ENCODE measurements around the gene KLK14. TPM values are rescaled to one million over a fixed set of nuclear protein-coding genes. Genes with fewer than 3 reads are reported as not detected.

Gene KLK14
- total and polyA plus RNA-seq, 10 of the 15 experiments (the other 5 are each of a cell fraction or from before 2014, with no cell fraction given): not detected

- TF ChIP-seq E2F8 (IDR thresholded peaks at IDR 0.05; ENCODE audit: low read depth, partially characterized antibody): no peak
- no peak for TF ChIP-seq PBX3 (IDR thresholded peaks at IDR 0.05; ENCODE audit: insufficient replicate concordance, low read depth, low read length)
- no peak for TF ChIP-seq RB1 (IDR thresholded peaks at IDR 0.05; ENCODE audit: borderline replicate concordance)
Observed at GRCh38 chr19:51063664-51064063, 19.0 kb downstream of the KLK14 start (continued).

- no peaks in the 10 kb centered on the region for H3K9me3 ChIP-seq (replicated peaks; ENCODE audit: control insufficient read depth, insufficient read depth, low read length)
- in situ Hi-C loops (cut with MboI): no loop called here
- H4K20me1 ChIP-seq (ENCODE audit: control insufficient read depth, insufficient read depth): no peaks in the 10 kb centered on the region
- no peaks in the 10 kb centered on the region for H3K36me3 ChIP-seq (ENCODE audit: control insufficient read depth in 2 of 2, insufficient read depth in 2 of 2, low read length in 1 of 2)
- BruUV-seq (replicated peaks): no TSS peak
- H3K27ac ChIP-seq (ENCODE audit: control insufficient read depth, insufficient read depth): no peak overlapping the region
- no peak overlapping the region for H3K4me3 ChIP-seq
- DNase-seq (ENCODE audit: low read depth, low spot score) (no peak), ATAC-seq (no peak), FAIRE-seq (no peak)
- TF ChIP-seq ZNF384 (IDR thresholded peaks at IDR 0.05; ENCODE audit: borderline replicate concordance, low read depth, low read length) (no peak), MYB (IDR thresholded peaks at IDR 0.05; ENCODE audit: borderline replicate concordance, low read depth, low read length) (no peak), ZNF24 (IDR thresholded peaks at IDR 0.05) (no peak), SUZ12 (IDR thresholded peaks at IDR 0.05; ENCODE audit: unreplicated experiment) (no peak), CEBPZ (IDR thresholded peaks at IDR 0.05; ENCODE audit: low read depth, low read length) (no peak), PKNOX1 (IDR thresholded peaks at IDR 0.05) (no peak), BCL3 (IDR thresholded peaks at IDR 0.05; ENCODE audit: borderline replicate concordance, insufficient read depth, low read depth, low read length, poor library complexity, severe bottlenecking) (no peak), SMC3 (IDR thresholded peaks at IDR 0.05; ENCODE audit: borderline replicate concordance, low read length) (no peak), NFIC (IDR thresholded peaks at IDR 0.05; ENCODE audit: low read depth, low read length) (no peak)
- H3K9ac ChIP-seq (ENCODE audit: control insufficient read depth, insufficient read depth, low read length): no peak overlapping the region
- RAD21 ChIA-PET (ENCODE audit: unreplicated experiment): no interaction called here
- CTCF ChIA-PET: no interaction called here
- H2AFZ ChIP-seq (ENCODE audit: control insufficient read depth, low read depth, low read length): no peak overlapping the region
- intact Hi-C loops (cut with micrococcal nuclease; ENCODE audit: unreplicated experiment): no loop called here
- H3K27me3 ChIP-seq (replicated peaks in 1 of 2; ENCODE audit: control insufficient read depth in 2 of 2, insufficient read depth in 2 of 2, low read length in 1 of 2): no peaks in the 10 kb centered on the region; a peak in 1 of 4 replicates
- no peaks in the 10 kb centered on the region for H3K4me1 ChIP-seq (ENCODE audit: control insufficient read depth, insufficient read depth, low read length)
- POLR2A ChIA-PET: no interaction called here
- WGBS (ENCODE audit: insufficient coverage, insufficient replicate concordance, low lambda C conversion rate, missing lambda C conversion rate): 0% methylated on average over 1 of the region's 1 CpG
- H3K79me2 ChIP-seq (ENCODE audit: control insufficient read depth, insufficient read depth, low read length): no peaks in the 10 kb centered on the region
- no peak overlapping the region for H3K4me2 ChIP-seq (ENCODE audit: control insufficient read depth, insufficient read depth)
- SMC1A ChIA-PET (ENCODE audit: uncharacterized antibody, unreplicated experiment): no interaction called here
Observed at GRCh38 chr19:51060973-51061372, 21.7 kb downstream of the KLK14 start.
